ENCODE results near the gene DSCAM.

GRCh38 chr21:40752125-40752524 lies 94.8 kb downstream of the DSCAM start:
- TF ChIP-seq POLR2A (IDR thresholded peaks at IDR 0.05): no peak
- TF ChIP-seq CTCF (IDR thresholded peaks at IDR 0.05): no peak
